SK-MEL-5 (cell line): ENCODE measurements around the gene SIAH2. TPM values are rescaled to one million over a fixed set of nuclear protein-coding genes. Genes with fewer than 3 reads are reported as not detected.

Experiments
- DNase-seq: peaks from one replicate; pipeline ENCODE4 v3.0.0-alpha.2; 2016; ENCODE audit warnings: low read depth, low spot score
- in situ Hi-C: cut with HindIII; loops from 2 replicates; pipeline ENCODE4 v1.10.0; 2016; ENCODE audit warnings: low sequenced_read_pairs, high pct_unique_total_duplicates, low pct_unique_long_range_greater_than_20kb
- total RNA-seq: library from RNA; depleted of rRNA; stranded (reverse); fragments of >200 nt; shearing (Covaris generic); gene quantifications from 2 replicates; pipeline ENCODE4 v1.2.3, GENCODE V29; 2014

Gene SIAH2
- total RNA-seq, 1 experiment from 2014 or later = 22.1 TPM

GRCh38 chr3:150741497-150742140 is 21.4 kb downstream of the SIAH2 start:
- in situ Hi-C loops = no loop called here
- DNase-seq = no peak

DNA sequence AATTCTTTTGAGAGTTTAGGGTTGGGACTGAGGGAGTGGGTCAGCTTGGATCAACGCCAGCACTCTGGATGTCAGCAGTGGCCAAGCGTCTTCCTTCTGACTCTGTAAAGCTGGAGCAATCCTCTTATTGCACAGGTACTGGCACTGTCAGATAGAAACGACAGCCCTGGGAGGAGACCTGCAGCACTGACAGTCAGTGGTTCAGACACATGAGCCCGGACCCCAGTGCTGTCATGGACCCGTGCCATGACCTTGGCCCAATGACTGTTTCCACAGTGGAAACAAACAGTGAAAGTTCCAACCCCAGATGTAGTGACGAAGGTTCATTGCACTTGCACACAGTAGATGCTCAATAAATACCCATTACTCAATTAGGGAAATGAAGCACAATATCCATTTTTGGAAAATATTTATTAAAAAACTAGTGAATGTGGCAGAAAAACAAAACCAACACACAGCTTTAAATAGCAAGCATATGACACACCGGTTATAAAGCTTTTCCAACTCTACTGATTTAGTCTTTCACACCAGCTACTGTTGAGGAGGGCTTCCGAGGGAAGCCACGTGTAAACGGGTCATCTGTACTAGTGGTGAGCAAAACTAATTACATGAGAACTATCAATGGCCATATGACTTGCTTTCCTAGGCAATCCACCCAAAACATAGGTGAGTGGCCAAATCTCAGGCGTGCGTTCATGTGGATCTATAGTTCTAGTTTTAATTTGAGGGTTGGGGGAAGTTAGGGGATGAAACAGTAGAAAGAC is 22.1 kb downstream of the SIAH2 start:
- DNase-seq = no peak
- in situ Hi-C loops = no loop called here

GRCh38 chr3:150739877-150740645 is 22.9 kb downstream of the SIAH2 start:
- DNase-seq = no peak
- in situ Hi-C loops = no loop called here

- in situ Hi-C loops = no loop called here
These were observed 23.6 kb downstream of the SIAH2 start for GRCh38 chr3:150739200-150739863.

DNA sequence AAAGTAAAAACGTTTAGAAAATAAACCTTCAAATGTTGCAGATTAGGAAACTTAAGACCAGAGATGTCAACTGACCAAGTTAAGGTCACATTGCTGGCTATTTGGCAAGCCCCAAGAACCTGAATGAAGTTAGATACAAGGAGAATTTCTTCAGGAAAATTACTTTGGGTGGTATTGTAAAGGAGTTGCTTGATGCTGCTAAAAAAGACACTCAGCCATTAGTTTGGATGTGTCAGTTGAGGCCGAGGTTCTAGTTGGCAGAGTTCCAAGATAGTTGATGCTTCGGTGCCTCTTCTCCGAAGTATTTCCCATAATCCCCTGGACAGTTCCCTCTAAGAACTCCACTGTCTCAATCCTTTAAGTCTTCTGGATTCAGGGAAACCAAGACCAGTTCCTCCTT is 24.3 kb downstream of the SIAH2 start:
- DNase-seq = peak; percentile 14
- in situ Hi-C loops = no loop called here

More at GRCh38 chr3:150739200-150739863, 23.6 kb downstream of the SIAH2 start:
- DNase-seq = no peak

DNA sequence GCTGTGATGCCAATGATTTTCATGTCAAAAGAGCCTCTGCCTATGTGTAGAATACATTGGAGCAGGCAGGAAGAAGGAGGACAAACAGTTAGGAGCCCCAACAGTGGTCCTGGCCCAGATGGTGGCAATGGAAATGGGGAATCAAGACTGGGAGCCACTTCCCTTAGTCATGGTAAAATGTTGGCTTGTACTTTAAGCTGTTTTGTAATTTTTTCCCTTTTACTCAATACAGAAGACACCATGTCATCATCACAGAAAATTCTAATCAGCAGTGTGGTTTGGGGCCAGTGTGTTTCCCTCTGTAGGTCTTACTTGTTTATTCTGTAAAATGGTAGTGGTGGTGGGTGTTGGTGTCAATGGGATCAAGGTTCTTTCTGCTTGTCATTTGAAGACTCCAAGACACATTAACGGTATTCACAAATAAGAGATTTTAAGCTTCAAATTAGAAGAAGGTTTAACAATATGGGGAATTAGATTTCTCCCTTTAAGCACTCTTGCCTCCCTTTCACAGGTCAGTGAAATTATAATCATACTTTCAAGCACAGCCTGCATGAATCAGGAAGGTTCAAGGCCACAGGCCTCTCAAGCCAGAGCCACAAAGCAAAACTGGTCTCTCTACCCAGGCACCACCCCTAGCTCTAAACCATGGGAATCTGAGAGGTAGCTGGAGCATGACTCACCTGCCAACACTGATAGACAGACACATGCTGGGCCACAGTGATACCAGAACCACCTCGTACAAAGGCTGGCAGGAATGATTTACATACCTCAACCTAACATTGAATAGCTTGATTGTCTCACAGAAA is 24.9 kb downstream of the SIAH2 start:
- in situ Hi-C loops = no loop called here
- no peak for DNase-seq

DNA sequence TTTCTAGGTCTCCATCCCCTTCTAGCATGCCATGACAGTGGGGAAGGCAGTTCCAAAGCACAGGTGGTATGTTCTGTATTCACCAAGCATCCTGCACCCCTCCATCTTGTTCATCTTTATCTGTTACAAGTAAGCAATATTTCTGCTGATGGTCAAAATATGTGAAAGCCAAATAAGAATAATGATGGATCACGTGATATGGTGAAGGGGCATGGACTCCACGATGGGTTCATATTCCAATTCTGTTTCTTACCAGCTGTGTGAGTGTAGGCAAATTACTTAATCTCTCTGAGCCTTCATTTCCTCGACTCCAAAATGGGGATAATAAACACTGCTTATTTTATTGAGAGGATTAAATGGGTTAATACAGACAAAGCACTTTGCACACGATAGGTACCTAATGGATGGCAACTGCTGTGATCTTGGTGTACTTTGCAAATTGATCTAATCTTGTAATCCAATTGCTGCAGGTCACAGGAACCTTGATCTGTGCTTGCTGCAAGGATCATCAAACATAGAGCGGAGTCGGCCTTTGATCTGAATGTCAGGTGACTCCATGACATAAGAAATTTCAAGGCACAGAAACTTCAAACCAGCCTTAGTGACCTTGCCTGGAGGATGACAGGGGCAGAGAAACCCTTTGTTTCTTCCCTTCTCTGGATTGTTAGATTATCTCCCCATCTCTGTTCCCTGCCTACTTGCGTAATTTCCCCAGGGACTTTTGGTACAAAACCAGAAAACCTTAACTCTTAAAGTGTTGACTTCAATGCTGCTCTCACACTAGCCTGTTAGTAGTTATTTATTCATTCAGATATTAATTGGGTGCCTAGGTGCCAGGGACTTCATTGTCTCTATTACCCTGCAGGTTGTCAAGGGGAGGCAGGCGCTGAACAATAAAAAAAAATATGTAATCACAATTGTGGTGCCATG is 25.8 kb downstream of the SIAH2 start:
- no peak for DNase-seq
- in situ Hi-C loops = no loop called here

- in situ Hi-C loops = no loop called here
- no peak for DNase-seq
These were observed 26.7 kb downstream of the SIAH2 start for GRCh38 chr3:150736316-150736719.

DNA sequence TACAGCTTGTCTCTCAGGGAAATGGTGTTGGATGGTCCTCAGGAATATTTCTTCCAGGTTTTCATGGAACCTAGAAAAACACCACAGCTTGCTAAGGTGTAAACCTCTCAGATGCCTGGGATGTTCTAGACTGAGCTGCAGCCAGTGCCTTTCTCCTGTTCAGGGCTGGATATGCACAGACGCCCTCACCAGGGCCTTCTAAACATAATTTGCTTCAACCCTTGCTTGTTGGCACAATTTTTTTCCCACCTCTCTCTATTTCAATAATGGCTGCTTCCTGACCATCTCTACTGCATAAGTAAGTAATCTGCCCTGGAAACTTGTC is 28.2 kb downstream of the SIAH2 start:
- in situ Hi-C loops = no loop called here
- DNase-seq = no peak

GRCh38 chr3:150733936-150734794 is 28.8 kb downstream of the SIAH2 start:
- DNase-seq = no peak
- in situ Hi-C loops = no loop called here

DNA sequence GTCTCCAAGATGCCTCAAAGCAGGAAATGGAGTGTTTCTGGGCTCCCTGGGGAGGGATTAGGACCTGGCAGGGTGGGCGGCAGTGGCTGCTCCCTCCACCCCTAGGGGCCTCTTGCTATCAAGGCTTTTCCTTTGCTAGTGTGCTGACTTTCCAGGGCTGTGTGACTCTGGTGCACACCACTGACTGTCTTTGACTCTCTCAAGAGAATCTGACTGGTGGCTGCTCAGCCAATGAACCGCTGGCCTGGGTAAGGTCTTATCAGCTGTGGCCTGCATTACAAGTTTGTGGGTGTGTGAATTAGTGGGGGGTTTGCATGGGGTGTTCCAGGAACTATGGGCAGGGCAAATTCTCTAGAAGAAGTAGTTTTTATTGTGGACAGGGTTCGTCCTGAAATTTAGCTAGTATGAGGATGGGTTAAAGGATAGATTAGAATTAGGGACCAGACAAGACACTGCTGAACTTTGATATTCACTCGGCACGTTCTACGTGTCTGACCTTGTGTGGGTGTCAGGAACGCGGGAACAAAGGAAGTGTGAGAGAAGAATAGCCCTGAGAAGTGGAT is 29.5 kb downstream of the SIAH2 start:
- in situ Hi-C loops = no loop called here
- DNase-seq = peak; percentile 22

DNA sequence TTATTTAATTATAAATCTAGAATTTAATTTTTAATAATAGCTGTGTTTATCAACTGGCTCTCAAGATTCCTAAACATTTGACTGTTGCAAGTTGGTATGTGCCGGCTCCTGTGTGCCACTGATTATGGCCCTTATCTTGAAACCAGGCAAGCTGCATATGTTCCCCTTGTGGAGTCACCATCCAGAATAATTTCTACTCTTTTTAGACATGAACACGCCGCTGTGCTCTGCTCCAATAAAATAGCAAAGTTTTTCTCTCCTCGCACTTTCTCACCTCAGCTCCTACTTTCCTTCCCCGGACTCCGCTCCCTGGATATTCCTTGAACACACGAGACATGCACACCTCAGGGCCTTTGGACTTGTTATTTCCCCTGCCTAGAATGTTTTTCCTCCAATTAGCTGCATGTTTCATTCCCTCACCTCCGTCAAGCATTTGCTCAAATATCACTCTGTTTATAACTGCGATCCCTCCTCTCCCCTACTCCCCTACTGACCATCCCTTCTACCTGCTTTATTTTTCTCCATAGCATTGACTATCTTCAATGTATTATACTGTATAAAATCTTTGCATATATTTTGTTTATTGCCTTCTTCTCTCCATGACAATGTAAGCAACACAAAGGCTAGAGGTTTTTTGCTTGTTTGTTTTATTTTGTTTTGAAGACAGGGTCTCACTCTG is 33.1 kb downstream of the SIAH2 start:
- in situ Hi-C loops = no loop called here

GRCh38 chr3:150727653-150728502 is 35.1 kb downstream of the SIAH2 start:
- in situ Hi-C loops = no loop called here
- no peak for DNase-seq

More for the DNA sequence above, 33.1 kb downstream of the SIAH2 start:
- DNase-seq = no peak

DNA sequence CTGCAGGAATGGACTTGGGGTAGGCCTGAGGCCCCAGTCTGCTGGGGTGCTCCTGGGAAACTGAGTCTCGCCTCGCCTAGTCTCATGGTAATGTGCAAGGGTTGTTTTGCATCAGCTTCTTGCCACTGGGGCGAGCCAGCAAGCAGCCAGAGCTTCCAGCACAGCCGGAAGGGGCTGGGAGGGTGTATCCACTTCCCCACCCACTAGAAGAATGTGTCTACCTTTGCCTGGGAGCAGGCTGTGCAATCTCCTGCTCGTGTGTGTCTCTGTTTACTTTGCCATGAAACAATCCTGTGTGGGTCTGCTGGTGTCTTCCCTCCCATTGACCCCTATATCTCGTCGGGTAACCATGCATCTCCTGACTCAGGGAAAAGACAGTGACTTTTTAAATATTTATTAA is 37.4 kb downstream of the SIAH2 start:
- in situ Hi-C loops = no loop called here
- DNase-seq = no peak
